Cardiac fibroblast (primary cell): Measurements from ENCODE around the gene MTAP.

ENCODE experiments used
- DNase-seq, 2 donors: peaks; one replicate each; pipeline versions ENCODE4 v3.0.0 to v3.0.0-alpha.2; 2010; ENCODE audit warnings: low read depth in 2 of 2
- H3K4me3 ChIP-seq, 2 donors: replicated peaks in 1 of 2; 1 replicate in 1 of 2; 2 replicates in 1 of 2; pipeline ENCODE4 v1.5.1; 2011; ENCODE audit warnings: low read depth in 2 of 2, low read length in 2 of 2, mild to moderate bottlenecking in 2 of 2, moderate library complexity in 1 of 2
- TF ChIP-seq, protein P1 (sequence below): IDR thresholded peaks from one replicate; pipeline ENCODE4 v1.5.1; 2011; ENCODE audit warnings: low read depth, mild to moderate bottlenecking, low read length, inconsistent platforms

MTAP gene

DNA sequence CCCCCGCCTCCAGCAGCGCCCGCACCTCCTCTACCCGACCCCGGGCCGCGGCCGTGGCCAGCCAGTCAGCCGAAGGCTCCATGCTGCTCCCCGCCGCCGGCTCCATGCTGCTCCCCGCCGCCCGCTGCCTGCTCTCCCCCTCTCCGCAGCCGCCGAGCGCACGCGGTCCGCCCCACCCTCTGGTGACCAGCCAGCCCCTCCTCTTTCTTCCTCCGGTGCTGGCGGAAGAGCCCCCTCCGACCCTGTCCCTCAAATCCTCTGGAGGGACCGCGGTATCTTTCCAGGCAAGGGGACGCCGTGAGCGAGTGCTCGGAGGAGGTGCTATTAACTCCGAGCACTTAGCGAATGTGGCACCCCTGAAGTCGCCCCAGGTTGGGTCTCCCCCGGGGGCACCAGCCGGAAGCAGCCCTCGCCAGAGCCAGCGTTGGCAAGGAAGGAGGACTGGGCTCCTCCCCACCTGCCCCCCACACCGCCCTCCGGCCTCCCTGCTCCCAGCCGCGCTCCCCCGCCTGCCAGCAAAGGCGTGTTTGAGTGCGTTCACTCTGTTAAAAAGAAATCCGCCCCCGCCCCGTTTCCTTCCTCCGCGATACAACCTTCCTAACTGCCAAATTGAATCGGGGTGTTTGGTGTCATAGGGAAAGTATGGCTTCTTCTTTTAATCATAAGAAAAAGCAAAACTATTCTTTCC, 172.4 kb downstream of the MTAP start:
- peak overlapping the region; percentile 53 to 60 for H3K4me3 ChIP-seq
- TF ChIP-seq, protein P1, sequence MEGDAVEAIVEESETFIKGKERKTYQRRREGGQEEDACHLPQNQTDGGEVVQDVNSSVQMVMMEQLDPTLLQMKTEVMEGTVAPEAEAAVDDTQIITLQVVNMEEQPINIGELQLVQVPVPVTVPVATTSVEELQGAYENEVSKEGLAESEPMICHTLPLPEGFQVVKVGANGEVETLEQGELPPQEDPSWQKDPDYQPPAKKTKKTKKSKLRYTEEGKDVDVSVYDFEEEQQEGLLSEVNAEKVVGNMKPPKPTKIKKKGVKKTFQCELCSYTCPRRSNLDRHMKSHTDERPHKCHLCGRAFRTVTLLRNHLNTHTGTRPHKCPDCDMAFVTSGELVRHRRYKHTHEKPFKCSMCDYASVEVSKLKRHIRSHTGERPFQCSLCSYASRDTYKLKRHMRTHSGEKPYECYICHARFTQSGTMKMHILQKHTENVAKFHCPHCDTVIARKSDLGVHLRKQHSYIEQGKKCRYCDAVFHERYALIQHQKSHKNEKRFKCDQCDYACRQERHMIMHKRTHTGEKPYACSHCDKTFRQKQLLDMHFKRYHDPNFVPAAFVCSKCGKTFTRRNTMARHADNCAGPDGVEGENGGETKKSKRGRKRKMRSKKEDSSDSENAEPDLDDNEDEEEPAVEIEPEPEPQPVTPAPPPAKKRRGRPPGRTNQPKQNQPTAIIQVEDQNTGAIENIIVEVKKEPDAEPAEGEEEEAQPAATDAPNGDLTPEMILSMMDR: no peak
- peak; percentile 53 to 62 for DNase-seq

DNA sequence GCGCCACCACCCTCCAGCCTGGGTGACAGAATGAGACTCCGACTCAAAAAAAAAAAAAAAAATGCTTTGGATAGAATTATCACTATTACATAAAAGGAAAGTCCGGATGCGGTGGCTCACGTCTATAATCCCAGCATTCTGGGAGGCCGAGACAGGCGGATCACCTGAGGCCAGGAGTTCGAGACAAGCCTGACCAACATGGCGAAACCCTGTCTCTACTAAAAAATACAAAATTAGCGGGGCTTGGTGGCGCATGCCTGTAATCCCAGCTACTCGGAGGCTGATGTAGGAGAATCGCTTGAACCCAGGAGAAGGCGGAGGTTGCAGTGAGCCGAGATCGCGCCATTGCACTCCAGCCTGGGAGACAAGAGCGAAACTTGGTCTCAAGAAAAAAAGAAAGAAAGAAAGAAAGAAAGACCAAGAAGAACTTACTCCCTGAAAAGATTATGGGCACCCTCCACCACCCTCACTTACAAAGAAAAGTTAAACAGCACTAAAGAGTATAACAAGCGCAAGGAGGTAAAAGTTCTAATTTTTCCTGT, 174.0 kb downstream of the MTAP start:
- TF ChIP-seq, protein P1: no peak
- H3K4me3 ChIP-seq: no peak overlapping the region
- DNase-seq: no peak

DNA sequence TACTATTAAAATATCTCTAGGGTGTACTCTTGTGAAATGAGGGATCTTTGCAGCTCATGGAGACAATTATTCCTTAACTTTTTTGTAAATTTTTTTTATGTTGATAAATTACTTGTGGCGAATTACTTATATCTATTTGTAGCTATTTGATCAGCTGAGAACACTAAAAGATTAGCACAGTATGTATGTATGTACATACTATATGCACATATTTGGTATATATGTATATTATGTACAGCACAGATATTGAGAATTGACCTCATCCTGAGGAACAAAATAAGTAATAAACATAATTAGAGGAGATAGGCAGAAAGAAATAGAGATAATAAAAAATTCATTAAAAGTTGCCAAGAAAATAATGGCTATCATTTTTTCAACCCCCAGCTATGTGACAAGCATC, 180.0 kb downstream of the MTAP start:
- DNase-seq: no peak
- H3K4me3 ChIP-seq: no peak overlapping the region
- TF ChIP-seq, protein P1: no peak

DNA sequence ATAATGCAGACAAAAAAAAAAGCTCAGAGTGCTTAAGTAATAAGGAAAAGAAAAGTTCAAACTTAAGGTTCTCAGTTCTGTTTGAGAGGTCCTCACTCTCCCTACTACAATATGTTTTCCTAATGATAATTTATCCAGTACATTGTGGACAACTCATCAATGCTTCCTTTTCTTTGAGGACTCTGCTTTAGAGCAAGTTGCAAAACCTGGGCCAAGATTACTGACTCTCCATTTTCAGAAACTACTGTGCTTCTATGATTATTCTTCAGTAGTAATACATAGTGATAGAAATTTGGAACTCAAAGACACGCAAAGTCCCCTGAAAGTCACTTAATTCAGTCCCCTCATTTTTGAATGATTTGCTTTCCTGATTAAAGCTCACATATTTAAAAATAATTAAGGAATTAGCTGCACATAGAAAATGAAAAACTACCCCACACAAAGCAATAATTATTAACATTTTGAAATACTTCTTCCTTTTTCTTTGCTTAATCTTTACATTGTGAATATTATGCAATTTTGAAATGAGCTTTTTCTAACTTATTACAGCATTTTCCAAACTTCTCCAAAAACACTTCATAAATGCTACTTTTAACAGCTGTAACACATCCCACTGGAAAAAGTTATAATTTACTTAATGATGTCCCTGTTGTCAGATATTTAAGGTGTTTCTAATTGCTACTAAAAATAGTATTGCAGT, 180.6 kb downstream of the MTAP start:
- H3K4me3 ChIP-seq: no peak overlapping the region
- DNase-seq: no peak
- TF ChIP-seq, protein P1: no peak

DNA sequence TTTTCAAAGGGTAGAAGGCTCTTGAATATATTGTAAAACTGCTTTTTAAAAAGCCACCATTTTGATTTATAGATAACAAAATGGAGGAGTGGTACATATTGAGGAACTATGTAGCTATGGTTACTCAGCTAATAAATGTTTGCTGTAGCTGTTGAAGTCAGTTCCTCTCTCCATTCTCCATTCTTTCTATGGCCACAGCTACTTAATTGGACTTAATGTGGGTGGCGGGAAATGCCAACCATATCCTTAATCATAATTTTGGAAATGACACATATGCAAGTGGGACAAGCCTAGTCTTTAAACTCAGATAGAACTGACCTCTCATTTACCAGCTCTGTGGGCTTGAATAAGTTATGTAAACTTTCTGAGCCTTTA, 181.1 kb downstream of the MTAP start:
- TF ChIP-seq, protein P1: no peak
- DNase-seq: no peak
- no peak overlapping the region for H3K4me3 ChIP-seq

DNA sequence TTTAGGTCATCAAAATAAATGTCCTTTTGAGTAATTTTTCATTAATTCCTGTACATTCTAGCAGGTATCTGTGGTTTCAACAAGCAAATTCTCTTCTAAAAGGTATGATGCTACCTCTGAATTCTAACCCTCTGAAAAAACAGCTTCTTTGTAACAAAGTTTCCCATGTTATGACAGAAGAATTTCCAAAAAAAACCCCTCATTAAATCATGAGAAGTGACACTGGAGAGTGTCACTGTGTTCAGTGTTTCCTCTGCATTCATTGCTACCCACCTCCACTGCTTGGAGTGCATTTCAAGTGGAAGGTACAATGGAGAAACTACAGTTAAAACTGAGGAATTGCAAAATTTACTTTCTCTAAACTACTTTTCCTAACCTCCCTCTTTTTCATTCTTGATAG, 181.7 kb downstream of the MTAP start:
- no peak overlapping the region for H3K4me3 ChIP-seq
- DNase-seq: no peak
- TF ChIP-seq, protein P1: no peak
